ENCODE results near the gene OR2H1.

The OR2H1 gene

GRCh38 chr6:29483735-29484134, 26.8 kb downstream of the OR2H1 start:
- DNase-seq (ENCODE audit: low read depth), result no peak

GRCh38 chr6:29486577-29486976, 29.6 kb downstream of the OR2H1 start:
- no peak for DNase-seq (ENCODE audit: low read depth)

- no peak for DNase-seq (ENCODE audit: low read depth)
Observed at GRCh38 chr6:29487131-29487530, 30.2 kb downstream of the OR2H1 start.

- no peak for DNase-seq (ENCODE audit: low read depth)
Observed at GRCh38 chr6:29487660-29488059, 30.7 kb downstream of the OR2H1 start, which contains the start of gene MAS1L. Gene MAS1L (minus strand): TSS chr6:29487956. CDS start chr6:29487902, 54 bp downstream.

- no peak for DNase-seq (ENCODE audit: low read depth)
Observed at GRCh38 chr6:29488874-29489273, 31.9 kb downstream of the OR2H1 start.

GRCh38 chr6:29489286-29489685, 32.3 kb downstream of the OR2H1 start:
- no peak for DNase-seq (ENCODE audit: low read depth)

- no peak for DNase-seq (ENCODE audit: low read depth)
Observed at GRCh38 chr6:29490055-29490454, 33.1 kb downstream of the OR2H1 start.

- no peak for DNase-seq (ENCODE audit: low read depth)
Observed at GRCh38 chr6:29490552-29490951, 33.6 kb downstream of the OR2H1 start.

- DNase-seq (ENCODE audit: low read depth), result no peak
Observed at GRCh38 chr6:29491574-29491973, 34.6 kb downstream of the OR2H1 start.

- no peak for DNase-seq (ENCODE audit: low read depth)
Observed at GRCh38 chr6:29493261-29493660, 36.3 kb downstream of the OR2H1 start.

GRCh38 chr6:29494131-29494530, 37.2 kb downstream of the OR2H1 start:
- DNase-seq (ENCODE audit: low read depth), result no peak

GRCh38 chr6:29495571-29495970, 38.6 kb downstream of the OR2H1 start:
- no peak for DNase-seq (ENCODE audit: low read depth)

GRCh38 chr6:29496961-29497360, 40.0 kb downstream of the OR2H1 start:
- DNase-seq (ENCODE audit: low read depth), result no peak

GRCh38 chr6:29499704-29500103, 42.7 kb downstream of the OR2H1 start:
- DNase-seq (ENCODE audit: low read depth), result no peak

GRCh38 chr6:29500594-29500993, 43.6 kb downstream of the OR2H1 start:
- no peak for DNase-seq (ENCODE audit: low read depth)

- no peak for DNase-seq (ENCODE audit: low read depth)
Observed at GRCh38 chr6:29501106-29501505, 44.2 kb downstream of the OR2H1 start.

- DNase-seq (ENCODE audit: low read depth), result no peak
Observed at GRCh38 chr6:29502181-29502580, 45.2 kb downstream of the OR2H1 start.

- DNase-seq (ENCODE audit: low read depth), result peak; percentile 26
Observed at GRCh38 chr6:29502597-29502996, 45.6 kb downstream of the OR2H1 start.

GRCh38 chr6:29504961-29505360, 48.0 kb downstream of the OR2H1 start:
- no peak for DNase-seq (ENCODE audit: low read depth)

GRCh38 chr6:29505808-29506207, 48.9 kb downstream of the OR2H1 start:
- no peak for DNase-seq (ENCODE audit: low read depth)

- DNase-seq (ENCODE audit: low read depth), result no peak
Observed at GRCh38 chr6:29506446-29507067, 49.6 kb downstream of the OR2H1 start.

GRCh38 chr6:29507319-29507718, 50.4 kb downstream of the OR2H1 start:
- DNase-seq (ENCODE audit: low read depth), result no peak

GRCh38 chr6:29509239-29509638, 52.3 kb downstream of the OR2H1 start:
- no peak for DNase-seq (ENCODE audit: low read depth)

GRCh38 chr6:29509711-29510110, 52.8 kb downstream of the OR2H1 start:
- no peak for DNase-seq (ENCODE audit: low read depth)

GRCh38 chr6:29510202-29510601, 53.2 kb downstream of the OR2H1 start:
- DNase-seq (ENCODE audit: low read depth), result no peak
